ENCODE measurements around the gene GPA33. TPM values are rescaled to one million over a fixed set of nuclear protein-coding genes. Genes with fewer than 3 reads are reported as not detected.
"Not testable (repeated sequence)": the region's sequence is repeated elsewhere in the genome, so short reads cannot be mapped to it uniquely, and the experiment has no call there.

Gene GPA33
- total RNA-seq, 2 donors from 2014 or later = 0.31 to 0.32 TPM

DNA sequence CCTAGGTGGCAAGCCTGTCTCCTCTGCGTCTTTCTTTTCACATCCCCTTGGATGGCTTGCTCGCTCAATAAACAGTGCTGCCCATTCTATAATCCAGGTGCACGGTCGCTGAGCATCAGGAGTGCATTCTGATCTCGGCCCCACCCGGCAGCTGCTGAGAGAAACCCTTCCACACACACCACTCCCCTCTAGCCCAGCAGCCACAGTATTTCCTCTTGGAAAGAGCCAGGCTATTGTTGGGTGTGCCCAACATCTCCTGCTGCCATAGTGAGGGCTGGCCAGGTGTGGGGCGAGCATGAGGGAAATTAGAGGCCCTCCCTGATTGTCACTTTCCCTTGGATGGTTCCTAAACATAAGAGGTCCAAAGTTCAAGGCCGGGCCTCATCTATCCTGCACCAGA is 24.7 kb downstream of the GPA33 start:
- intact Hi-C loops (cut with DNase I) = loop anchor here (5.0 to 10.0 kb wide), 5 partner anchors 142 to 469 kb away; partner anchors contain the start of gene POU2F1 (in 1 of the 2)
- DNase-seq (no peak), ATAC-seq (no peak)

DNA sequence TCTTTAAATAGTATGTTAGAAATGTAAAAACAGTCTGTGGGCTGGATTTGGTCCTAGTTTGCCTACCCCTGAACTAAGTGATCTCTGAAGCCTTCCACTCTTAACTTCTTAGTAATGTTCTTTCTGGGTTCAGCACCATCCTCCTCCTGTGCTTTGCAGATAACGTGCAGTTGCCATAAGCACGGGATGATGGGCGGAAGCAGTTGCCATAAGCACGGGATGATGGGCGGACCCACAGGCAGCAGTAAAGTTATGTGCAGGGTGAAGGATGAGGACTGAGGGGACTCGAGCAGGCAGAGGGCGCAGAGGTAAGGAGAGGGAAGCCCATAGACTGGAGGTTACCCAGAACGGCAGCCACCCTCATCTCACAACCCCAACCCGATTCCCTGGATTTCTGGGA is 25.6 kb downstream of the GPA33 start:
- ATAC-seq (no peak), DNase-seq (no peak)
- intact Hi-C loops (cut with DNase I) = loop anchor here (5.0 to 10.0 kb wide), 5 partner anchors 143 to 470 kb away; partner anchors contain the start of gene POU2F1 (in 1 of the 2)

GRCh38 chr1:167061073-167061464 is 29.1 kb downstream of the GPA33 start:
- intact Hi-C loops (cut with DNase I) = loop anchor here in 1 of 2 donors (10.0 kb wide), 3 partner anchors 164 to 474 kb away; partner anchors contain the start of gene POU2F1
- DNase-seq = no peak
- no peak for ATAC-seq

- ATAC-seq = no peak
- intact Hi-C loops (cut with DNase I) = loop anchor here in 1 of 2 donors (10.0 kb wide), 3 partner anchors 164 to 474 kb away; partner anchors contain the start of gene POU2F1
Observed at GRCh38 chr1:167060141-167061072, 29.8 kb downstream of the GPA33 start.

DNA sequence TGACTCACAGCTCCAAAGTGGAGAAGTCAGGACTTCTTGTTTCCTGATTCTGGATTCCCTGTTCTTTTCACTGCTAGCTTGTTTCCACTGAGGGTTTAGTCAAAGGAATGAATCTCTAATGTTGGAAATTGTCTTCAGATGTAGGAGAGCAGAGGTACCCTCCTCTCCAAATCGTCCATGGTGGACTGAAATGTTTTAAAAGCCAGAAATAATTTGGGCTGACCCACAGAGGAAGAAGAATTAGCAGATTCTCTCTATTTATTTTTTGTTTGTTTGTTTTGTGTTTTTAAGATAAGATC is 30.4 kb downstream of the GPA33 start:
- ATAC-seq = no peak
- intact Hi-C loops (cut with DNase I) = loop anchor here (1.0 to 10.0 kb wide), 6 partner anchors 85 to 475 kb away; partner anchors contain the start of genes ILDR2 (in 1 of the 2) and POU2F1 (in 1 of the 2)

More at GRCh38 chr1:167060141-167061072, 29.8 kb downstream of the GPA33 start:
- no peak for DNase-seq

DNA sequence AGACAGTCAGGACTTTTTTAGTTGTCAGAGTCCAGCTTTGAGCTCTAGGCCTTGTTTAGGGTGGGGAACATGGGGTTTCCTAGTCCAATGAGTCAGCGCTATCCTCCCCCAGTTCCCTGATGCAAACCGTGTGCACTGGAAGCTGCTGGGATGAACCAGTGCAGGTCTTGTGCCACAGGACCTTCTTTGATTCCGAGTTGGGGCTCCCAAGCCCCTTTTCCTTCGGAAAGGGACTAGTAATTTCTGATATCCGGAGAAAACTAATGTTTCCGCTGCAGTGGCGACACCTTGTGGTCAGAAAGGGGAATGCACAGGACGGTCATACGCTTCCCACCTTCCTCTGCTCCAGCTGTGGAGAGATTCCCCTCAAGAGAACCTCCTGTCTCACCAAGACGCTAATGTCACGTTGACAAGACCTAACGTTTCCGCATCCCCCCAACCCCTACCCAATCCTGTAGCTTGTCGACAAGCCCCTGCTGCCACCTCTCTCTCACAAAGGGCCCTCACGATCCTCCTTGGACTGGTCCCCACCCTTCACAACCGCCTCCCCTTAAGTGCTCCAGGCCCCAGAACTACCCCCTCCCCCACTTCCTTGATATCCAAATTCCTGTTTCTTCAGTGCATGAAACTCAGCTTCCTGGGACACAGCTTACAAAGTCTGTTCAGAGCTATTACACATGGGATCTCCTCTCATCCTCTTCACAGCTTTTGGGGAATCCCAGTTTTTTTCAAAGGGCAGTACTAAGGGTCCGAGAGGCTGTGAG is 30.9 kb downstream of the GPA33 start:
- intact Hi-C loops (cut with DNase I) = loop anchor here (1.0 to 10.0 kb wide), 3 partner anchors 84 to 175 kb away; partner anchors contain the start of gene ILDR2 (in 1 of the 2)
- peak; percentile 28 to 67 for ATAC-seq
- peak; percentile 73 for DNase-seq

More for the DNA sequence above, 30.4 kb downstream of the GPA33 start:
- DNase-seq = no peak

DNA sequence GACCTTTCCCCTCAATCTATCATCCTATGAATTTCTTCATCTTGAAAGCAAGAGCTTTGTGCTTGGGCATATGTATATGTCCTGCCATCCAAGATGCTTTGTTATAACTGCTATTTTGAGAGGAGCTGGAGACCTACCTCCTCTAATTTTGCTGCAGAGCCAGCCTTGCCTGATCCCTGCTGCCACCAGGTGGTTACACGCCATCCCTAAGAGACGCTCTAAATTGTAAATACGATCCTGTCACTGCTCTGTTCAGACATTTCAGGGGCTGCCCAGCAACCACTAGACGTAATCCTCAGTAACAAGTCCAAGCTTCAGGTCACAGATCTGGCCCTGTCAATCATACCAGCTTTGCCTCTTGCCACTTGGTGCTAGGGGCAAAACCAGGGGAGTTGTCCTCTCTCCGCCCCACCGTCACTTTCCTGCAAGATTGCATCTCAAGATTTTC is 32.9 kb downstream of the GPA33 start:
- DNase-seq (no peak), ATAC-seq (peak; percentile 57 to 76)
- intact Hi-C loops (cut with DNase I) = loop anchor here (1.0 to 10.0 kb wide), 3 partner anchors 82 to 155 kb away; partner anchors contain the start of gene ILDR2 (in 1 of the 2)

GRCh38 chr1:167056529-167057231 is 33.5 kb downstream of the GPA33 start:
- DNase-seq (no peak), ATAC-seq (no peak)
- intact Hi-C loops (cut with DNase I) = loop anchor here (1.0 to 10.0 kb wide), 3 partner anchors 82 to 154 kb away; partner anchors contain the start of gene ILDR2 (in 1 of the 2)

GRCh38 chr1:167054946-167055630 is 35.1 kb downstream of the GPA33 start:
- no peak for DNase-seq
- ATAC-seq = no peak
- intact Hi-C loops (cut with DNase I) = loop anchor here in 1 of 2 donors (5.0 to 10.0 kb wide), 2 partner anchors 80 to 153 kb away; partner anchors contain the start of gene ILDR2

GRCh38 chr1:167054531-167054930 is 35.6 kb downstream of the GPA33 start:
- ATAC-seq (no peak), DNase-seq (no peak)
- intact Hi-C loops (cut with DNase I) = loop anchor here in 1 of 2 donors (10.0 kb wide), 1 partner anchor 80 kb away; the partner anchor contains the start of gene ILDR2

- DNase-seq = no peak
- peak; percentile 36 to 37 for ATAC-seq
- intact Hi-C loops (cut with DNase I) = loop anchor here in 1 of 2 donors (10.0 kb wide), 1 partner anchor 78 kb away; the partner anchor contains the start of gene ILDR2
Observed at GRCh38 chr1:167052389-167052788, 37.8 kb downstream of the GPA33 start.

DNA sequence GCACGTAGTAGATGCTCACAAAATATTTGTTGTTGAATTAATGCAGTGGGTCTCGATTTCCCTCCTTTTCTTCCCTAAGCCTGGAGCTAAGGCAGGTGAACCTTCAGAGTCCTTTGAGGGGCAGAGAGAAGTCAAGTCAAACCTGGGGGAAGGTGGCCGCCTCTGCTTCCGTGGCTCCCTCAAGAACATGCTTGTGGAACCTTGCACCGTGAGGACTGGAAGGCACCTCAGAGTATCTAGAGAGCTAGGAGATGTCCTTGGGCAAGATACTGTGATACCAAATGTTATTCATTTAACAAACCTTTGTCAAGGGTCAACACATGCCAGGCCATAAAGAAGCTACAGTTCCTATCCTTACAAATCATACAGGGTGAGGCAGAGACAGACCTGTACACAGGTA is 38.3 kb downstream of the GPA33 start:
- ATAC-seq (no peak), DNase-seq (no peak)
- intact Hi-C loops (cut with DNase I) = loop anchor here in 1 of 2 donors (10.0 kb wide), 1 partner anchor 77 kb away; the partner anchor contains the start of gene ILDR2

DNA sequence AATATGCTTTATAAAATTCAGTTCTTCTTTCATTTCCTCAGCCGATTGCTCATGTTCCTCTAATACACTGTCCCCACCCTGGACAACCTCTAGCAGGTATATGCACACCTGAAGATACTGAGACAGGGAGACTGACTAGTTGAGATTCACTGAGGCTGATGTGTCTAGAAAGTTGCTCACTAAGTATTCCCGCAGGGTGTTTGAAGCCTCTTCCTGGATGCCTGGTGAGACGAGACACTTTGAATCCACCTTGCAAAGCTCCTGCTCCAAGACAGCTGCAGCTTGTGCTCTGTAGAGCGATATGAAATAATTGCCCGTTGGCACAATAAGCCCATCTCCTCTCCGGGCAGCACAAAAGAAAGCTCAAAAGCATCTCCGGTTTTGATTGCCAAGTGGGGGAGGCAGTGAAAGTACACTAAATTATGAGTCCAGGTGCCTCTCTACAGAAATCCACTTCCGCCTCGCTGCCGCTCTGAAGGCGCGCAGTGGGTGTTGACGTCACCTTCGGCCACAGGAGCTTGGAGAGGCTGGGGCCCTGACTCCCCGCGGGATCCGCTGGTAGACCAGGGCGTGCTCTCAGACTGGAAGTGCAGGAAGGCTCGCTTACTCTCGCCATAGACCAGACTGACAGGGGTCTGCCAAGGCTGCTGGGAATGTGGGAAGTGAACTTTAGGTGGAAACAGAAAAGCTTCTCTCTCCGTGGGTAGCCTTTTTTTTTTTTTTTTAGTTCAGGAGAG is 46.3 kb downstream of the GPA33 start:
- DNase-seq = peak; percentile 63
- peak; percentile 83 to 99 for ATAC-seq
- intact Hi-C loops (cut with DNase I) = no loop called here

DNA sequence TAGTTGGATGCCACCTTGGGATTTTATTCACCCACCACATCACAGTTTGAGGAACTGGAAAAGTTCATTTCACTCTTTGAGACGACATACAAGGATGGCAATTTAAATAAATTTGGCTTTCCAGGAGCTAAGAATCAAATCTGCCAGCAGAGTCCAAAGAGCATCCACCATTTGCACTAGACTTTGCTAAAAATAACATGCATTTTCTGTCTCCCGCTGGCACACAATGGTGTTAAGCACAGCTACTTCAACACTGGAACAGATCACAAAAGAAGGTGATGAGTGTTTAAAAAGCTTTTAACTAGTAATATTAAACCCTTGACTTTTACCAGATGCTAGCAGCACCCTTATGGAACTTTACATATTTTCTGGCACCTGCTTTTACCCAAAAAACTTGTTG is 56.5 kb downstream of the GPA33 start:
- intact Hi-C loops (cut with DNase I) = no loop called here
- peak; percentile 26 to 80 for ATAC-seq
- no peak for DNase-seq

DNA sequence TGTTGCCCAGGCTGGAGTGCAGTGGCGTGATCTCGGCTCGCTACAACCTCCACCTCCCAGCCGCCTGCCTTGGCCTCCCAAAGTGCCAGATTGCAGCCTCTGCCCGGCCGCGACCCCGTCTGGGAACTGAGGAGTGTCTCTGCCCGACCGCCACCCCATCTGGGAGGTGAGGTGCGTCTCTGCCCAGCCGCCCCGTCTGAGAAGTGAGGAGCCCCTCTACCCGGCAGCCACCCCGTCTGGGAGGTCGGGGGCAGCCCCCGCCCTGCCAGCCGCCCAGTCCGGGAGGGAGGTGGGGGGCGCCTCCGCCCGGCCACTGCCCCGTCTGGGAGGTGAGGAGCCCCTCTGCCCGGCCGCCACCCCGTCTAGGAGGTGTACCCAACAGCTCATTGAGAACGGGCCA is 60.6 kb downstream of the GPA33 start:
- DNase-seq; ATAC-seq; intact Hi-C loops (cut with DNase I): not testable (repeated sequence)

- intact Hi-C loops (cut with DNase I) = no loop called here
- DNase-seq = no peak
- ATAC-seq = no peak
Observed at GRCh38 chr1:167022384-167022783, 67.8 kb downstream of the GPA33 start.

DNA sequence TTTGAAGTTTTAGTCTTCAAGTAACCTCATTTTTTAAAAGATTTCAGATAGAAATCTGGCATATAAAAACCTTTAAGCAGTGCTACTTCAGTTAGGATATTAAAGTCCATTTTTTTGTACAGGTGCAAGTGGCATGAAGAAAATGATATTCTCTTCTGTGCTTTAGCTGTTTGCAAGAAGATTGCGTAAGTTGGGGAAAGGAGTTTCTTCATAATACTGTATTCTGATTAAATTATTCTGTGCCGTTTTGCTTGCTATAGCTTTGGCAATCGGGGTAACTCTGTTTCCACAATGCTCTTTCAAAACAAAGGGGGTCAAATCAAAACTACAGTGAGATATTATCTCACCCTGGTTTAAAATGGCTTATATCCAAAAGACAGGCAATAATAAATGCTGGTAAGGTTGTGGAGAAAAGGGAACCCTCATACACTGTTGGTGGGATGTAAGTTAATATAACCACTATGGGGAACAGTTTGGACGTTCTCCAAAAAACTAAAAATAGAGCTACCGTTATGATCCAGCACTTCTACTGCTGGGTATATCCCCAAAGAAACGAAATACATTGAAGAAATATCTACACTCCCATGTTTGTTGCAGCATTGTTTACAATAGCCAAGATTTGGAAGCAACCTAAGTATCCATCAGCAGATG is 74.0 kb downstream of the GPA33 start:
- intact Hi-C loops (cut with DNase I) = no loop called here
- DNase-seq (no peak), ATAC-seq (no peak)

All from left cardiac atrium (tissue), 4 donors.